ENCODE measurements around the gene PFDN1. TPM values are rescaled to one million over a fixed set of nuclear protein-coding genes. Genes with fewer than 3 reads are reported as not detected.

The PFDN1 gene
- total RNA-seq, 1 experiment from 2014 or later = 54.4 TPM

DNA sequence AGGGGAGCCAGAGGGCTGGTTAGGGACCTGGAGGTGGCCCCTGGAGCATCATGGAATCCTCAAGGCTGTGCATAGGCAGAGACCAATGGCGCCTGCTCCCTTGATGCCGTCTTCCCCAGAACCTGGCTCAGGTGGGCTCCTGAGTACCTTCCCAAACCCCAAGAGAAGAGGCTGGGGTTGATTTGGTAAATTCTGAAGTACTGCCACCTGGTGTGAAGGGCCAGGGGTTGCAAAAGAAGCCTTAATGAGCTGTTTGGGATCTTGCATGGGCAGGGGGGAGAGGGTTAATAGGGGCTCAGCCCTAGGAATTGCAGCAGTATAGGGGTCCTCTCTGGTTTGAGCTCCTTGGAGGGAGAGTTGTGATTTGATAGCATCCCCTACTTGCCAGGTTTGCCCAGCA lies 75.9 kb downstream of the PFDN1 start:
- CTCF ChIA-PET = interaction anchor here (0.6 kb wide), 1 partner anchor 13 kb away, joined by 3 read pairs; no protein-coding TSS in a partner anchor
- no peaks in the 10 kb centered on the region; the same call in 1 of the 2 replicates for H3K4me1 ChIP-seq (ENCODE audit: control insufficient read depth, insufficient read depth, low read length)
- DNase-seq (ENCODE audit: low read depth, low spot score) = no peak
- no peaks in the 10 kb centered on the region for H3K9me3 ChIP-seq (ENCODE audit: control insufficient read depth, insufficient read depth, low read depth, low read length)
- TF ChIP-seq SIN3A (IDR thresholded peaks at IDR 0.05; ENCODE audit: borderline replicate concordance, insufficient read depth, low read depth, low read length) = no peak
- no peak for TF ChIP-seq POLR2AphosphoS5 (IDR thresholded peaks at IDR 0.05; ENCODE audit: low read depth, low read length)
- TF ChIP-seq, protein P1, sequence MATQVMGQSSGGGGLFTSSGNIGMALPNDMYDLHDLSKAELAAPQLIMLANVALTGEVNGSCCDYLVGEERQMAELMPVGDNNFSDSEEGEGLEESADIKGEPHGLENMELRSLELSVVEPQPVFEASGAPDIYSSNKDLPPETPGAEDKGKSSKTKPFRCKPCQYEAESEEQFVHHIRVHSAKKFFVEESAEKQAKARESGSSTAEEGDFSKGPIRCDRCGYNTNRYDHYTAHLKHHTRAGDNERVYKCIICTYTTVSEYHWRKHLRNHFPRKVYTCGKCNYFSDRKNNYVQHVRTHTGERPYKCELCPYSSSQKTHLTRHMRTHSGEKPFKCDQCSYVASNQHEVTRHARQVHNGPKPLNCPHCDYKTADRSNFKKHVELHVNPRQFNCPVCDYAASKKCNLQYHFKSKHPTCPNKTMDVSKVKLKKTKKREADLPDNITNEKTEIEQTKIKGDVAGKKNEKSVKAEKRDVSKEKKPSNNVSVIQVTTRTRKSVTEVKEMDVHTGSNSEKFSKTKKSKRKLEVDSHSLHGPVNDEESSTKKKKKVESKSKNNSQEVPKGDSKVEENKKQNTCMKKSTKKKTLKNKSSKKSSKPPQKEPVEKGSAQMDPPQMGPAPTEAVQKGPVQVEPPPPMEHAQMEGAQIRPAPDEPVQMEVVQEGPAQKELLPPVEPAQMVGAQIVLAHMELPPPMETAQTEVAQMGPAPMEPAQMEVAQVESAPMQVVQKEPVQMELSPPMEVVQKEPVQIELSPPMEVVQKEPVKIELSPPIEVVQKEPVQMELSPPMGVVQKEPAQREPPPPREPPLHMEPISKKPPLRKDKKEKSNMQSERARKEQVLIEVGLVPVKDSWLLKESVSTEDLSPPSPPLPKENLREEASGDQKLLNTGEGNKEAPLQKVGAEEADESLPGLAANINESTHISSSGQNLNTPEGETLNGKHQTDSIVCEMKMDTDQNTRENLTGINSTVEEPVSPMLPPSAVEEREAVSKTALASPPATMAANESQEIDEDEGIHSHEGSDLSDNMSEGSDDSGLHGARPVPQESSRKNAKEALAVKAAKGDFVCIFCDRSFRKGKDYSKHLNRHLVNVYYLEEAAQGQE (IDR thresholded peaks at IDR 0.05; ENCODE audit: insufficient read depth in 1 of 2, low read depth in 2 of 2, low read length in 1 of 2) = no peak
- TF ChIP-seq, protein P2, sequence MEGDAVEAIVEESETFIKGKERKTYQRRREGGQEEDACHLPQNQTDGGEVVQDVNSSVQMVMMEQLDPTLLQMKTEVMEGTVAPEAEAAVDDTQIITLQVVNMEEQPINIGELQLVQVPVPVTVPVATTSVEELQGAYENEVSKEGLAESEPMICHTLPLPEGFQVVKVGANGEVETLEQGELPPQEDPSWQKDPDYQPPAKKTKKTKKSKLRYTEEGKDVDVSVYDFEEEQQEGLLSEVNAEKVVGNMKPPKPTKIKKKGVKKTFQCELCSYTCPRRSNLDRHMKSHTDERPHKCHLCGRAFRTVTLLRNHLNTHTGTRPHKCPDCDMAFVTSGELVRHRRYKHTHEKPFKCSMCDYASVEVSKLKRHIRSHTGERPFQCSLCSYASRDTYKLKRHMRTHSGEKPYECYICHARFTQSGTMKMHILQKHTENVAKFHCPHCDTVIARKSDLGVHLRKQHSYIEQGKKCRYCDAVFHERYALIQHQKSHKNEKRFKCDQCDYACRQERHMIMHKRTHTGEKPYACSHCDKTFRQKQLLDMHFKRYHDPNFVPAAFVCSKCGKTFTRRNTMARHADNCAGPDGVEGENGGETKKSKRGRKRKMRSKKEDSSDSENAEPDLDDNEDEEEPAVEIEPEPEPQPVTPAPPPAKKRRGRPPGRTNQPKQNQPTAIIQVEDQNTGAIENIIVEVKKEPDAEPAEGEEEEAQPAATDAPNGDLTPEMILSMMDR (IDR thresholded peaks at IDR 0.05) = no peak; the same call in 1 of the 2 replicates
- no peak for TF ChIP-seq TCF7L2 (IDR thresholded peaks at IDR 0.05; ENCODE audit: low read depth, low read length)
- intact Hi-C loops (cut with micrococcal nuclease; ENCODE audit: unreplicated experiment) (no loop called here), in situ Hi-C loops (cut with HindIII; ENCODE audit: low pct_unique_long_range_greater_than_20kb, low sequenced_read_pairs) (no loop called here)
- no peak overlapping the region for H3K4me3 ChIP-seq (ENCODE audit: low read depth in 2 of 2, low read length in 2 of 2)
- no peak for ATAC-seq
- H3K27me3 ChIP-seq (ENCODE audit: control insufficient read depth, insufficient read depth, low read length) = no peaks in the 10 kb centered on the region
- POLR2A ChIA-PET = no interaction called here
- H3K27ac ChIP-seq (ENCODE audit: low read length) = no peak overlapping the region
- H3K36me3 ChIP-seq (ENCODE audit: control insufficient read depth, insufficient read depth, low read length) = no peaks in the 10 kb centered on the region
- no TSS peak for BruUV-seq (replicated peaks)

DNA sequence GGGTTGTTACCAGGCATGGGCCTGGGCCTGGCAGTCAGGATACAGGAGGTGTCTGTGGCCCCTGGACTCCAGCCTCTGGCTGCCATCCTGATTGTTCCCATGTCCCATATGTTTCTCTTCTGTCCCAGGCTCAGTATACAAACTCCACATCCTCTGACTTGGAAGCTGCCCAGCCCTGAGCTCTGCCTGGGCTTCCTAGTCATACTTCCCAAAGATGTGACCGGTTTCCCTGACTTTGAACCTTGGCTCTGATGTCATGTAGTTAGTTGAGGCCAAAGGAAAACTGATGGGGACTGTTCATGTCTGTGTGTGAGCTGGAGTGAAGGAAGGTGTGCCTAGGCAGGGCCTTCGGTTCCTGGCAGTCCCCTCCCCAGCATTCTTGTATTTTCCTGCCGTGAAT lies 77.5 kb downstream of the PFDN1 start:
- no peak overlapping the region for H3K27ac ChIP-seq (ENCODE audit: low read length)
- ChIA-PET CTCF (no interaction called here), POLR2A (no interaction called here)
- no TSS peak for BruUV-seq (replicated peaks)
- peaks cover under 1% of the 10 kb centered on the region; the same call in 1 of the 2 replicates for H3K4me1 ChIP-seq (ENCODE audit: control insufficient read depth, insufficient read depth, low read length)
- intact Hi-C loops (cut with micrococcal nuclease; ENCODE audit: unreplicated experiment) = no loop called here
- no peak for ATAC-seq
- TF ChIP-seq SIN3A (IDR thresholded peaks at IDR 0.05; ENCODE audit: borderline replicate concordance, insufficient read depth, low read depth, low read length) = no peak
- no peak for TF ChIP-seq TCF7L2 (IDR thresholded peaks at IDR 0.05; ENCODE audit: low read depth, low read length)
- TF ChIP-seq, protein P1 (IDR thresholded peaks at IDR 0.05; ENCODE audit: insufficient read depth in 1 of 2, low read depth in 2 of 2, low read length in 1 of 2) = no peak
- TF ChIP-seq POLR2AphosphoS5 (IDR thresholded peaks at IDR 0.05; ENCODE audit: low read depth, low read length) = no peak
- TF ChIP-seq, protein P2 (IDR thresholded peaks at IDR 0.05) = no peak
- H3K4me3 ChIP-seq (ENCODE audit: low read depth in 2 of 2, low read length in 2 of 2) = no peak overlapping the region
- H3K27me3 ChIP-seq (ENCODE audit: control insufficient read depth, insufficient read depth, low read length) = no peaks in the 10 kb centered on the region
- H3K36me3 ChIP-seq (ENCODE audit: control insufficient read depth, insufficient read depth, low read length) = no peaks in the 10 kb centered on the region
- in situ Hi-C loops (cut with HindIII; ENCODE audit: low pct_unique_long_range_greater_than_20kb, low sequenced_read_pairs) = no loop called here
- H3K9me3 ChIP-seq (ENCODE audit: control insufficient read depth, insufficient read depth, low read depth, low read length) = no peaks in the 10 kb centered on the region
- DNase-seq (ENCODE audit: low read depth, low spot score) = no peak
